Middle frontal gyrus (tissue), 1 donor: Measurements from ENCODE around the gene IFIT1.
"Not testable (repeated sequence)": the region's sequence is repeated elsewhere in the genome, so short reads cannot be mapped to it uniquely, and the experiment has no call there.

Experiments
- DNase-seq: peaks from one replicate; pipeline ENCODE4 v3.0.0-alpha.2; 2015; ENCODE audit warnings: low spot score; ENCODE audit errors: extremely low spot score

IFIT1 gene

DNA sequence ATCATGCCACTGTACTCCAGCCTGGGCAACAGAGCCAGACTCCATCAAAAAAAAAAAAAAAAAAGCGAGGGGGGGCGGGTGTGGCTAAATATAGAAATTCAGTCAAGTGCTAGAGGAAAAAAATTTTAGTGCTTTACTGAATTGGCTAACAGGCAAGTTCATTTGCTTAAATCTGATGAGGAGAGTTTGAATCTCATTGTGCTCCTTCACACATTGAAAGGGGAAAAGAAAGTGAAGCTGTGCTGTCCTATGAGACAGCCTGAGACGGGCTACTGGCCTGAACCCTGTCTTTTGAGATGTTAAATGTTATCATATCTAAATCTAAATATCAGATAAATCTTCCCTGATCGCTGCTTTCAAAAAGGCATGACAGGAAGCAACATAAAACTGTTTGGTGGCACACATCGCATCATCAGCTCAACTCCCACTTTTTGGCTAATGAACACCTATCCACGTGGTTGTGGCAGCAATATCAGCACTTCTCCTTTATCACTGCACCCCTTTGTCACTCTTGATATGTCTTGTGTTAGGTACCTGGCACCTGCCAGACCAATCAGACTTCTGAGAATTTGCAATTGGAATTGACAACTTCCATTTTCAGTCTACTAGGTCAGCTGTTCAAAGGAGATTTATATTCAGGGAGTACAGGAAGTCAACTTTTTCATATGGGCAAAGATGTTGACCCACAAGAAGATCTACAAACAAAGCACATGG lies 28.5 kb upstream of the IFIT1 start:
- no peak for DNase-seq

DNA sequence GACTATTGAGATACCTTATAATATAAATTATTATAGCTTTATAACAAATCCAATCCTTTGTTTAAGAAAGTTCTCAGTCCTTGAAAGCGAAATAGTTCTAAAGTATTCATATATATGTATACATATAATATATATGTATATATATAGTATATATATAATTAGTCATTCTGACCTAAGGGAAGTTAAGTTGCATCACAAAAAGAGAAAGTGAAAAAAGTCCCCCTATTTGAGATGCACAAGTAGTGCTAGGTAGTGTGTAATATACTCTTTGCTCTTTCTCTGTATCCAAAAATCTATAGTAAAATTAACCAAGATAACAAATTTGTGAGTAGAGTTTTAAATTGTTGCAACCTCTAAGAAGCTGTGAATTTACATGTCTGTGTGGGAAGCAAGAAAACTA lies 27.9 kb upstream of the IFIT1 start:
- DNase-seq: no peak

DNA sequence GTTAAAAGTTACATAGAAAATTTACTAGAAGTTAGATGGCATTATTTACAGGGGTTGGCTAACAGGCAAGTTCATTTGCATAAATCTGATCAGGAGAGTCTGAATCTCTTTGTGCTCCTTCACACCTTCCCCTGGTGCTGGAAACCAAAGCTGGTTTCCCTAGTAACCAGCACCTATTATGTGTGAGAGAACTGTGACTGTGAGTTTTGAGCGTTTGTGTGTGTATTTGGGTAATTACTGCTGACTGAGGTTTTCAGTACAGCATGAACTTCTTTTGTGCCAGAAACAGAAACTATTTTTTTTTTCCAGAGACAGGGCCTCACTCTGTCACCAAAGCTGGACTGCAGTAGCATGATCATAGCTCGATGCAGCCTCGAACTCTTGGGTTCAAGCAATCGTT lies 24.9 kb upstream of the IFIT1 start:
- DNase-seq: no peak

DNA sequence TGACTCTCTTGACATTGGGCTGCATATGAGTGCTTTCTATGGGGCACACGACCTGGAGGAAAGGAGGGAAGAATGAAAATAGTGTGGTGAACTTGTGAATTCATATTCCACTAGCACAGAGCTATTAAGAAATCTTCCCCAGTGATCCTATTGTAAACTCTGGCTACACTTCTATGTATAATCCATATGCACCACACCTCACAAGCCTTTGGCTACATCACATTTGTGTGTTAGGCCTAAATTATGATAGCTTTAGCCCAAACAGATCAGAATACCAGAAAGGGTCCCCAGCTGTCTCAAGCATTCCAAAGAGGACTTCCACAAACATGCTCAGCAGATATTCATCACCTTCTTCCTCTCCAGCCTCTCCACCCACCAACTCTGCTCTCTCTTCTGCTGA lies 24.3 kb upstream of the IFIT1 start:
- no peak for DNase-seq

DNA sequence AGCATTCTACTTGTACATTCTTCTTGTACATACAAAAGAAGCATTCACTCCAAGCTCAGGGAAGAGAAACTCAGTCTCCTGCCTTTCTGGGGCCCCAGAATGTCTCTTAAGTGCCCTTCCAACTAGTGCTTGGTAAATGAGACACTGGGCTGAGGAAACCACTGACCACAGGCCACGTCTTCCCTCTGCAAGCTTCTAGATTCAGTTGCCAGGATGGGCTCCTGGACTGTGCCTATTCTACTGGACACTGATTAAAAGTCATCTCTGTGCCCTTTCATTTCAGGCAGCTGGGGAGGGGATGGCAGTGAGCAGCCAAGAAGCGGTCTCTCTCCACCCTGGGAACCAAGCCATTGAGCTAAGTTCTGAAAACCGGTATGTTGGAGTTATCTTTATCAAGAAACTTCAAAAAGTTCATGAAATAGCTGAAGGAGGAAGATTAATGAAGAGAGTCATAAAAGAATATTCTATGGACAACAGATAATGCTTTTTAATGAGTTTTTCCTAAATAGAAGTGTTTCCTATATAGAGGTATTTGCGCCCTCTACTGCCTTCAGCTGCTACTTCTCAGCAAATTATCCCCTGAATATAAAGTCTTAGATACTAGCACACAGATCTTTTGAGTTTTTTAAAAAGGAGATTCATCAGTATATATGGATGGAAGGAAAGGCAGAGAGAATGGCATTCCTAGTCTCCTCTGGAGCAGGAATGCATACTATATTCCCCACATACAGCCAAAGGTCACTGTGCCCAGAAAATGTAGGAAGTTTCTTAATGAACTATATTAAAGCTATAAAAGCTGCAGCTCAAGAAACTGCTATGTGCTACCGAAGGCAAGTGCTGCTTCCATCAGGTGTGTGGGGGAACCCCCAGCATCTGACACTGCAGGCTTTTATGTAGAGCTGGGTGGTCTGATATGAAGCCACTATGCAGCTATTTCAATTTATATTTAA lies 23.0 kb upstream of the IFIT1 start:
- no peak for DNase-seq

DNA sequence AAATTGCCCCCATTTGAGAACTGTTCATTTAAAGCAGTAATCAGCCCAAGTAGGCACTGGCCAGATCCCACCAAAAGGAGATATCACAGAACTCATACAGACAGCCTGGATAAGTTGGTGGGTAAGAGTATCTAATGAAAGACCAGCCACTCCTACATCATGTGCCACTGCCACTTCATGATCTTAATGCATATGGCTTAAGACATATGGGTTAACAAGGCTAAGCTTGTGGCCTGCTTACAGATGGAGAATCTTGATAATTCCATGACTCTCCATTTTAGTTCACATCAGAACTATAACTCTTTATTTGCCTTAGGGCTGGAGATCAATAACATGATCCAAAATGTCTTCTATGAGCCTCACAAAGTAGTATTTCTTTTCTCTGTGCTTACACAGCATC lies 21.3 kb upstream of the IFIT1 start:
- DNase-seq: no peak

DNA sequence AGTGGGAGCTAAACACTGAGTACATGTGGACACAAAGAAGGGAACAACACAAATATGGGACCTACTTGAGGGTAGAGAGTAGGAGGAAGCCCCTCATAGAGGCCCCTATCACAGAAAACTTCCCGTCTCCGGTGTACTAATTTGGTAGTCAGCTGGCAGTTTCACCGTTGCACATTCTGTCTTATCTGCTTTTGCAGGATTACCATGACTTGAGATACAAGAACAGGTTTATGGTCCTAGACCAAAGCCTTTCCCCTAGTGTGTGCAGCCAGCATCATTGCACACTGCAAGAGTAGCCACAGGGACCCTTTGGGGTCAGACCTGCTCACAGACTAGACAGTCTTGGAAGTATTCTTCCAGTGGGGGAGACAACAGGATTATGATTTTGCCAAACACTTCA lies 20.4 kb upstream of the IFIT1 start:
- DNase-seq: no peak

DNA sequence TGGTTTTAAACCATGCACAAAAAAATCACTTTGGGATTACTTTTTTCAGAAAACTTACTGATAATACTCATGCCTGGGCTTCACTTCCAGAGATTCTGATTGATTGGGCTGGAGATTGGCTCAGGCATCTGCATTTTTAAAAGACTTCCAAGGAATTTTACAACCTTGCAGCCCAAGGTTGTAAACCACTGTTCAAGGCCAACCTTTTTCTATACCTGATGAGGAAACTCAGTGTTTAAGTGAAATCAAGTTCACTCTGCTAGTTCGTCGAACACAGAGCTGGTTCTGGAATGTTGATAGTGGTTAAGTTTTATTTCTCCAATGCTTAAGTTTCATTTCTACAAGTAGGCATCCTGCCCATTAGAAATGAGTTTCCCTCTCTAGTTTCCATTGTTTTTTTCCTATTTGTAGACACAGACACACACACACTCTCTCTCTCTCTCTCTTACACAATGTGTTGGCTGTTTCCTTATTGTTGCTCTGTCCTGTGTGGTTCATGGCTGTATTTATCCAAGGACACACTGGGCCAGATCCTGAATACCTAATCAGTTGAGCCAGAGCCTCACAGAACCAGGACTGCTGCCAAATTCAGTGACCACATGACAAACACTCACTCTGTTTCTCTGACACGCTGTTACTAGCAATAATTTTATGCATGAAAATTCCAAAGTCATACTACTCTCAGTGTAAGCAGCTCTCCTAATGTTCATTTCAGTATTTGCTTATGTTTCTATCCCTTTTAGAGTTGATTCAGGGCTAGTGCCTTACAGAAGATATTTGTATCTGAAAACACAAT lies 18.3 kb upstream of the IFIT1 start:
- peak; percentile 84 for DNase-seq

DNA sequence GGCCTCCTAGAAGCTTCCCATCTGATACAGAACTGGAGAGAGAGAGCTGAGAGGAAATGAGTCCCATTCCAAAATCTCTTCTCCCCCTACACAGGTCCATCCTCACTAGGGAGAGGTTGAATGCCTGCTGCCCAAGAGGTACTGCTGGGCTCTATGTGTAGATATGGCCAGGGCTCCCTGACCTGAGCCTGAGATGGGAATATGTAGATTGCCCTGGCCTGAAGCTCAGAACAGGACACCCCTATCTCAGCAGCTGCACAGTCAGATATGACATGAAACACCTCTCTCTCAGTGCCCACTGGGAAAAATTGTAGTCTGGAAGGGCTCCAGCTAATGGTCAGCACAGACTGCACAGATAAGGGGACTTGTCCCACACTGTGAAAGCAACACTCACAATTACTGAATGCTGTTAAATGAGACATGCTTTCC lies 17.7 kb upstream of the IFIT1 start:
- DNase-seq: no peak

DNA sequence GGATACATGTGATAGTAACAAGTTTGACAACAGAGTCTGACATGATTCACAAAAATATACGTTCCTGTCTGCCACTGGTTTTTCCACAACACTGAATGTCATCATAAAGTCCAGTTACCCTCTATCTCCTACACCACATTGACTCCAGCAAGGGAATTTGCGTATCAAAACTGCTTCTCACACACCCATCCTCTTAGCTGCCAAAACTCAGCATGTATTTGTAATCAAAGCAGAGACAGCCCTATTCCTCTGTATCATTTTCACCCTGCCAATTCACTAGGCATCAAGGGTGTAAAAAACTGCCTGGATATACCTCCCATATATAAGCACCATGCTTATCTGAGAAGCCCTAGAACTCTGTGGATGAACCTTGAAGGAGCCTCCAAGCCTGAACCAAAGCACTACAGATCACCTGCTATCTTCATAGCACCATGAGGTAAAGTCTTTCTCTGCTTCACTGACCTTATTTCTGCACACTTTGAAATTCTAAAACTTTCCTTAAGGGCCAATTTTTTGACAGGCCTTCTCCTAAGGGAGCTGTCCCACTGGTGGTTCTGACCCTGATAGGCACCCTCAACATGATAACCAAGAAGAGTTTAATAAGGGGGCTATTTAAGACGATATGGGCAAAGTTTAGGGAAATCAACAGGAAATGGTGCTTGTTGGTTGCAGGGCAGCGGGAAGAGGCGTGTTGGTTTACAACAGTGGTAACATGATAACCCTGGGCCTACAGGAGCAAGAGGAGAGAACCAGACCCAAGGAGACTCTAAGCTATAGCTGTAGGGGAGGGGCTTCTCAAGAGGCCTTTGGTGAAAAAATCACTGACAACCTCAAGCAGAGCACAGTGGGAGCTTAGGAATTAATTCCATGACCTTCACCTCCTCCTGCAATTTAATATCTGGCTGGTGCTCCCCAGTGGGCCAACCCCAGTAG lies 14.5 kb upstream of the IFIT1 start, which contains the start of gene IFIT1B:
Gene IFIT1B (plus strand): TSS at position 352 of the 933 bp plus-strand sequence. CDS start 80 bp downstream, at position 432.
- no peak for DNase-seq

DNA sequence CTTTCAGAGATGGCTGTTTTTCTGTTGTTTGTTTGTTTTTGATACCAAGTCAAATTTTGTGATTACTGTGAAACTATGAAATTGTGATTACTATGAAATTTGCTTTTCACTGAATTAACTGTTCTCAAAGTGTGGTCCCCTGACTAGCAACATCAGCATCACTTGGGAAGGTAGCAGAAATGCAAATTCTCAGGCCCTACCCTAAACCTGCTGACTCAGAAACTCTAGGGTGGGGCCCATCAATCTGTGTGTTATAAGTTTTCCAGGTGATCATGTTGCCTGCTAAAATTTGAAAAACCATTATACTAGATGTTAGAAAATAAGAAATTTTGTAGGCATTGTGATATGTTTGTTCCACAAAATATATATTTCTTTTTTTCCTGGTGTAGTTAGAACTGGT lies 13.3 kb upstream of the IFIT1 start:
- no peak for DNase-seq

DNA sequence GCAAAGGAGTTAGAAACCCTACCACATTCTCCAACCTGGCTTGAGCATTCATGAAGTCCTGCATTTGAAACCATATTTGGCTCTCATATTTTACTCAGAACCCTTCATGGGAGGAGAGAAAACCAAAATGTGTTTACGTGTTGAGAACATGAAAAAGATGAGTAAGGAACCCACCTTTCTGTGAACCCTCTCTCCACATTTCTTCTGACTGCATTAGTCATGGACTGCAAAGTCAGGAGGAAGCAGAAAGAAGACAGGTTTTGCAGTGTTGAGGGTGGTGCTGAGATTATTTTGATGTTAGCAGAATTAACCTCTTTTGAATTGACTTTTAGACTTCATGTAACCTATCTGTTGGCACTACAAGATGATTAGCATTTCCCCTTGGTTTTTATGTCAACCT lies 9.7 kb upstream of the IFIT1 start:
- no peak for DNase-seq

DNA sequence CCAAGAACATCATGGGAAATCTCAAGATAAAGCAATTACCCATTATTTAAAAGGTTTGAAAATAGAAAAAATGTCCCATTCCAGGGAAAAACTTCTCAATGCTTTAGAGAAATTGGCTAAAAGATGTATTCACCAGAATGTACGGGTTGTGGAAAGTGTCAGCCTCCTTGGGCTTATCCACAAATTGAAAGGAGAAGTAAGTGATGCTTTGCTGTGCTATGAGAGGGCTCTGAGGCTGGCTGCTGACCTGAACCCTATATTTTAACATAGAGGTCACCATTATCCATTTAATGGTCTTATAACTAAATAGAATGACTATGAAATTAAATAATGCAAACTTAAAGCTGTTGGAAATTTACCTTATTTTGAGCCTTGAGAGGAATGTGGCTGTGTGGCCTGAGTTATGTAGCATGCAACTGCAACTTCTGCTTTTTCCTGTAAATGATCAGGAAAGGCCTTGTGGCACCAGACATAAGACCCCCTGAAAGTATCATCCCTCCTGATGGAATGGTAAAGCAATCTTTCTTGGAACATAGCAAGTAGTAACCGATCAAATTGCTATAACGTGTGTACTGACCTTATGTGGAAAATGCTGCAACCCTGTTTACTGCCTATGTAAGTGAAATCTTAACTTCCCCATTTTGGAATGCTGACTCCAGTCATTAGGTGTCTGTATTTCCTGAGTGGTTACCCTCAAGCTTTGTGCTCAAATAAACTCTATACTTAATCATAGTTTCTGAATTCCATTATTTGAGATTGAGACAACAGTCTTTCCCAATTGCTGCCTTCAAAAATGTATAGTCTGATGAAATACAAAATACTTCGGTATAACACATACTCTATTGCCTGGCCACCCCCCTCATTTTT lies 7.7 kb upstream of the IFIT1 start:
- no peak for DNase-seq

DNA sequence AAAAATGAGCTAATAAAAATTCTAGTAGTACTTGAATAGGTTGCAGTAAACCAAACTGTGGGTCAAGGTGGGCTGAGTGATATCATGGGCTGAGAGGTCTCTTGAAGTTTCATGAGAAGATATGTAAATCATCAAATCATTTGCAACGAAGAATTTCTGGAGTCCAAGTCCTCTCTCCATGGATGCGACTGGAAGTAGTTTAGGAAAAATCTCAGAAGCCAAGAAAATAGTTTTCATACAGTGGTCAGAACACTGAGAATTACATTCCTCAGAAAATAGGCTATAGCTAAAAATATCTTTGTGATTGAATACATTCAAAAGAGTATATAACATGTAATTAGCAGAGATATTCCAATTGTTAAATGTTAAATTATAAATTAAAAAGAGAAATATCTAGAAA lies 3.6 kb upstream of the IFIT1 start:
- DNase-seq: no peak

DNA sequence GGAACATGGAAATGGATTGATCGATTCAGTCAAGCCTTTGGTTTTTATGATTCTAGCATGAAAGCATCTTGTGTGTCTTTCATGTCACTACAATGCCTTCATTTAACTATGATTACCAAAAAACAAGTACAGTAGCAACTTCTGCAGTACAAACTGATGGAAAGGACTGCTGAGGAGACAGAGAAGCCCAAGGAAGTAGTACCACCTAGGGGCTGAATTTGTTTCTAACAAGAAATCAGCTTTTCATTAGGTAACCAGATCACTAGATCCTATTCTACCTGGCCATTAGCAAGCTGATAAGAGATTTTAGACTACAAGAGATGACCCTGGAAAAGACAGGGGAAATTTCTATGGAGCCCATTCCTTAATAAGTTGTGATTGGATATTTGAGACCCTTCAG lies 3.2 kb upstream of the IFIT1 start:
- DNase-seq: no peak

DNA sequence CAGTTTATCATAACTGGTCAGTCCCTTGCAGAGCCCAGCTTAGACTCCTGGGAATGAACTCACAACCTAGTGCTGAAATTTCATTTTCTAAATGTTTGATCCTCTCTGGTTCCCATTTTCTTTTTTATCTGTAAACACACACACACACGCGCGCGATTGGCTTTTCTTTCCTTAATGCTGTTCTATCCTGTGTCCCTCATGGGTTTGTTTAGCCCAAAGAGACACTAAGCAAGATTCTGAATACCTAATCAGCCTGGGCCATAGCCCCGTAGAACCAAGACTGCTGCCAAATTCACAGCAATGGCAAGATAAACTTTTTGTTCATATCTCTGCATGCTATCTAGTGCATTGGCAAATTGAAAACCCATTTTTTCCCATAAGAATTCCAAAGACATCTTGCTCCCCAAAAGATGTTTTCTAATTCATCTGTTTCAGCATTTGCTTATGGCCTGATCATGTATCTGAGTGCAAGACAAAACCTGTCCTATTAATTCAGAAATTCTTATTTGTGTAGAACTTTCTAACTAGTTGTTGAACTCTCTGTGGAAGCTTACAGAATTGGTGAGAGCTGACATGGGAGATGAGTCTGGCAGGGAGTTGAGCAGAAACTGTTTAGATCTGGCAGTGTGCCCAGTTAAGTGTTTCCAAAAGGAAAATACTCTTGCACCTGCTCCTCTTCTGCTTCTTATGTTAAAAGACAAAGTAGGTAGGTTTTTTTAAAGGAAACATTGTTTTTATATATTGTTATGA lies 1.8 kb upstream of the IFIT1 start:
- no peak for DNase-seq

DNA sequence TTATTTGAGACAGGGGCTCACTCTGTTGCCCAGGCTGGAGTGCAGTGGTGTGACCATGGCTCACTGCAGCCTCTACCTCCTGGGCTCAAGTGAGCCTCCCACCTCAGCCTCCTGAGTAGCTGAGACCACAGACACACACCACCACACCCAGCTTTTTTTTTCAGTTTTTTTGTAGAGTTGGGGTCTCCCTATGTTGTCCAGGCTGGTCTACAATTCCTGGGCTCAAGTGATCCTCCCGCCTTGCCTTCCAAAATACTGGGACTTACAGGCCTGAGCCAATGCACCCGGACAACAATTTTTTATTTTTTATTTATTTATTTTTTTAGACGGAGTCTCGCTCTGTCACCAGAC lies 1.2 kb upstream of the IFIT1 start:
- DNase-seq: not testable (repeated sequence)

DNA sequence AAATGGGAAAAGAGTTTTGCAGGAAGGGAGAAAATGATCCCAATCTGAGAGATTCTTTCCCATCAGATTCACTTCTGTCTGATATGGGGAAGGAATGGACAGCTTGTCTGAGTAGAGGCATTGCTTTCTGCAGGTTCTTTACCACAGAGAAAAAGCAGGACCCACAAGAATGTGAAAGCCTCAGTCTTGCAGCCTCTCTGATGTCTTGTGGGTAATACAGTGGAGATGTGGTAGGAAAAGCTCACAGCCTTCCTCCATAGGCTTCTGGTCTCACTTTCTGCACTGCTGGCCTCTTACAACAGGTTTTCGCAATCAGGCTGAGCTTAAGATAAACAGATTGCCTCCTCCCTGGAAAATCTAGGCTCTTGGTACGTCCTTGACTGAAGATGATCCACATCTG lies 551 bp downstream of the IFIT1 start:
- DNase-seq: no peak

DNA sequence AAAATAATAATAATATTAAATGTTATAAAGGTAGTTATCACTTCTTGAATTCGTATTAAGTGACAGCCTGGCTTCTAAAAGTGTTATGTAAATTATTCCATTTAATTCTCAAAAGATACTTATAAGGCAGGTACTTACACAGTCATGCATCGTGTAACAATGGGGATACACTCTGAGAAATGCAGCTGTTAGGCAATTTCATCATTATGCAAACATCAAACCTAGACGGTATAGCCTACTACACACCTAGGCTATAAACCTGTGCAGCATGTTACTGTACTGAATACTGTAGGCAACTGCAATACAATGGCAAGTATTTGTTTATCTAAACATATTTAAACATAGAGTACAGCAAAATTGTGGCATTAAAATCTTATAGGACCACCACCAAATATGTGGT lies 1.5 kb downstream of the IFIT1 start:
- DNase-seq: no peak
